ENCODE measurements around the gene MECP2. TPM values are rescaled to one million over a fixed set of nuclear protein-coding genes. Genes with fewer than 3 reads are reported as not detected.

Gene MECP2
- total and polyA plus RNA-seq, 12 donors, result 14.0 to 39.3 (median 36.2) TPM

DNA sequence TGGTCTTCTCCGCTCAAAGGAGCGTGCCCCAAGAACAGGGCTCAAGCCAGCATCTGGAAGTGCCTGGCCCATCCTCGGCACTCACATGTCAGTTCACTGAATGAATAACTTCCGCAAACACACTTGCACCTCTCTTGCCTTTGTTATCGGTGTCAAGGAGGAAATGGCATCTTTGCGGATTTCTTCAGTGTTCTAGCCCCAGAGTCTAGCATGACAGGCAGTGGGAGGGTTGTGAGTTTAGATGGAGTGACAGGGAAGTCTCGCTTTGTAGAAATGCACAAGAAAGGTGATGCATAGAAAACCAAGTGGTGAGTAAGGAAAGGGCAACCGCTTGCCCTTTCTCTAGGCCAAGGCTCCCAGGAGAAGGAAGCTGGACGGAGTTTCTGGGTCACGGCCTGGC lies 17.6 kb upstream of the MECP2 start:
- H3K9me3 ChIP-seq, result no peaks in the 10 kb centered on the region
- intact Hi-C loops (cut with DNase I), result no loop called here
- H3K4me1 ChIP-seq, result no peaks in the 10 kb centered on the region
- TF ChIP-seq, protein P1, sequence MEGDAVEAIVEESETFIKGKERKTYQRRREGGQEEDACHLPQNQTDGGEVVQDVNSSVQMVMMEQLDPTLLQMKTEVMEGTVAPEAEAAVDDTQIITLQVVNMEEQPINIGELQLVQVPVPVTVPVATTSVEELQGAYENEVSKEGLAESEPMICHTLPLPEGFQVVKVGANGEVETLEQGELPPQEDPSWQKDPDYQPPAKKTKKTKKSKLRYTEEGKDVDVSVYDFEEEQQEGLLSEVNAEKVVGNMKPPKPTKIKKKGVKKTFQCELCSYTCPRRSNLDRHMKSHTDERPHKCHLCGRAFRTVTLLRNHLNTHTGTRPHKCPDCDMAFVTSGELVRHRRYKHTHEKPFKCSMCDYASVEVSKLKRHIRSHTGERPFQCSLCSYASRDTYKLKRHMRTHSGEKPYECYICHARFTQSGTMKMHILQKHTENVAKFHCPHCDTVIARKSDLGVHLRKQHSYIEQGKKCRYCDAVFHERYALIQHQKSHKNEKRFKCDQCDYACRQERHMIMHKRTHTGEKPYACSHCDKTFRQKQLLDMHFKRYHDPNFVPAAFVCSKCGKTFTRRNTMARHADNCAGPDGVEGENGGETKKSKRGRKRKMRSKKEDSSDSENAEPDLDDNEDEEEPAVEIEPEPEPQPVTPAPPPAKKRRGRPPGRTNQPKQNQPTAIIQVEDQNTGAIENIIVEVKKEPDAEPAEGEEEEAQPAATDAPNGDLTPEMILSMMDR (IDR thresholded peaks at IDR 0.05), result no peak
- H3K27me3 ChIP-seq, result peaks cover 0 to 4% (median 0%) of the 10 kb centered on the region in 7 donors
- ATAC-seq (no peak), DNase-seq (no peak)
- H3K27ac ChIP-seq, result no peak overlapping the region
- no peak overlapping the region for H3K4me3 ChIP-seq
- 91 to 92% methylated on average over 10 of the region's 10 CpGs for WGBS, 2 donors
- no peaks in the 10 kb centered on the region for H3K36me3 ChIP-seq

DNA sequence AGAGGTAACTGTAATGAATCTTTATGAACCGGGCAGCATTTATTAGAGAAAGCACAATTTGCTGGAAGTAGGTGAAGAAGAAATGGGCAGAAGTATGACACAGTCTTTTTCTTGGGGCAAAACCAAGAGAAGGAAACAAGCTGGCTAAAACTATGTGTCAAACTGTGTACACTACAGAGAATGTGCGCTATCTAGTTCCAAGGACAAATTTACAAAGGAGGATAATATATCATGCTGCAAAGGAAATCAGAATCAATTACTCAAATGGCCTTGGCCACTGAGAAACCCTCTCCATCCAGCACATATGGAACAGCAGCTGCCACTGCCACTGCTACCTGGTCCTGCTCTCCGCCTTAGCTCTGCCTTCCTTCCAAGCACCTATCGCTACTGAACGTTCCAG lies 17.1 kb upstream of the MECP2 start:
- no peak for ATAC-seq
- 91 to 99% methylated on average over 5 of the region's 5 CpGs for WGBS, 2 donors
- TF ChIP-seq, protein P1 (IDR thresholded peaks at IDR 0.05), result no peak

DNA sequence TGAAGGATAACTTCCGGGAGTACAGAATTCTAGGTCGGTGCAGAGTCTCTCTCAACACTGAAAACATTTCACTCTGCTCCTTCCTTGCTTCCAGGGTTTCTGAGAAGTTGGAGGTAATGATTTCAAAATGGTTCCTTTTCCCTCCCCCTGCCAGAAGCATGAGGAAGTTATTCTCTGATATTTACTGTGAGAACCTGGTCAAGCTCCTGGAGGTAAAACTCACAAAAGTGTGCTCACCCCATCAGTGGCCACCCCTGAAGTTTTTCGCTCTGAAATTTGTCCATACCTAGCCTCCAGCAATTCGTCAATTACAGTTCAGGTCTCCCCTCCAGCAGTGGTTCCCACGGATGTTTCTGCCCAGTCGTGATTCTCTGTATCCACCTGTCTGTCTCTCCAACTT lies 16.2 kb upstream of the MECP2 start:
- DNase-seq, result no peak
- no peaks in the 10 kb centered on the region for H3K9me3 ChIP-seq
- no peak overlapping the region for H3K27ac ChIP-seq
- 67 to 71% methylated on average over 6 of the region's 6 CpGs for WGBS, 2 donors
- no peak overlapping the region for H3K4me3 ChIP-seq
- TF ChIP-seq, protein P1 (IDR thresholded peaks at IDR 0.05), result no peak
- H3K27me3 ChIP-seq, result peaks cover 0 to 11% (median 0%) of the 10 kb centered on the region in 7 donors
- intact Hi-C loops (cut with DNase I), result no loop called here
- H3K4me1 ChIP-seq, result no peaks in the 10 kb centered on the region
- no peaks in the 10 kb centered on the region for H3K36me3 ChIP-seq
- ATAC-seq, result no peak

More for the DNA sequence above, 17.1 kb upstream of the MECP2 start:
- intact Hi-C loops (cut with DNase I), result no loop called here
- Histone ChIP-seq H3K27me3 (peaks cover 0 to 4% (median 0%) of the 10 kb centered on the region in 7 donors), H3K27ac (no peak overlapping the region), H3K4me3 (no peak overlapping the region), H3K36me3 (no peaks in the 10 kb centered on the region), H3K4me1 (no peaks in the 10 kb centered on the region), H3K9me3 (no peaks in the 10 kb centered on the region)
- no peak for DNase-seq

DNA sequence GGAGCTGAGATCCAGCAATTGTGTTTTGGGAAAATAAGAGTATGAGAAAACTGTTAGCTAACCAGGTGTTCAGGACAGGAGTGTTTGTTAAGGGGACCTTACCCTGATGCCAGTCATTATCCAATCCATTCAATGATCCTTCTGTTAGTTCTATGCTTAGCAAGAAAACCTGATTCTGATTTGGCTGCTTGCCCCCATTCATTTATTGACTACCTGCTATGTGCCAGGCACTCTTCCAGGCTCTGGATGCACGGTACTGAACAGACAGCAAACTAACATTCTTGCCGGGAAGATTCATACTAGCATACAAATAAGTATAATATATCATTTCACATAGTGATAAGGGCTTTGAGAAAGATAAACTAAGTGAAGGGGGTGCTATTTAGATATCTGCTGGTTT lies 1.0 kb upstream of the MECP2 start:
- H3K27me3 ChIP-seq, result peaks cover 0 to 58% (median 0%) of the 10 kb centered on the region in 7 donors
- DNase-seq (no peak), ATAC-seq (no peak)
- H3K4me3 ChIP-seq, result no peak overlapping the region
- peaks cover 2 to 33% (median 27%) of the 10 kb centered on the region in 9 donors for H3K4me1 ChIP-seq
- H3K9me3 ChIP-seq, result no peaks in the 10 kb centered on the region
- peak overlapping the region in 4 of 10 donors; percentile 69 to 76 (median 71) for H3K27ac ChIP-seq
- no peaks in the 10 kb centered on the region for H3K36me3 ChIP-seq
- TF ChIP-seq, protein P1 (IDR thresholded peaks at IDR 0.05), result no peak
- intact Hi-C loops (cut with DNase I), result loop anchor here in 2 of 10 donors (5.0 to 10.0 kb wide), 2 partner anchors 74 to 86 kb away; no protein-coding TSS in a partner anchor
- WGBS, 2 donors, result 36 to 50% methylated on average over 2 of the region's 2 CpGs
